SKM-1 (cell line): ENCODE results near the gene CHRNE.
A peak's percentile ranks its signal among the peaks of the same experiment; 100 is the strongest.

Experiments
- DNase-seq: peaks from one replicate; lab custom pipeline; 2025; ENCODE audit not compliant: unreplicated experiment; lab: John Stamatoyannopoulos, UW

CHRNE gene

DNA sequence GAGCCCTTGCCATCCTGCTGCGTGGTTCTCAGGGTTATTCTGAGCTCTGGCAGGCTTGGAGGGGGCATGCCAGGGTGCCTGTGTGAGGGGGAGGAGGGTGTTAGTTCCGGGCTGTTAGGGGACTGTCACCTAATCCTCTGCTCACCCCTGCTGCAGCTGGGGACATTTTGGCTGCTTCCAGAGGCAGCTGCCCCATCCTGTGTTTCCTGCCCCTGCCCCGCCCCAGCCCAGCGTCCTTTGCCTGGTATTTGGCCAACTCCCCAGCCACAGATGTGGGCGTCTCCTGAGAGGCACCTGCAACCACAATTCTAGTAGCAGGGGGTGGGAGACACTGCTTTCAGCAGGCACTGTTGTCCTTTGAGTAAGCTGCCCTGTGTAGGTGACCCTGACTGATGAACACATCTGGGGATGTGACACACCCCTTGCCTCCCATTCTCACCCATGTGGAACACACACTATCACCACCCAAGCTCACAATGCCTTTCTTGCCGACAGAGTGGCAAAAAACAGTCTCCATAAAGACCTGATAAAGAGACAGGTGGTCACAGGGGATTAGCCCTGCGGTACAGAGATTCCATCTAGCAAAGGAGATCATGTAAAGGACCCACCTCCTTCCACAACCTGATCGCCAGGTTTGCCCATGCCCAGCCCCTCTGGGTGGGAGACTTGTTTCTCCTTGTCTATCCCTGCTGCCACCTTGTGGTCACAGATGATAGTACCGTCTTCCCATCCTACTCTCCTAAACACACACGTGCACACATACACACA is at the start of gene CHRNE:
Gene CHRNE (minus strand): TSS at position 48 of the 768 bp plus-strand sequence. CDS start 35 bp downstream, at position 13.
- peak; percentile 11 for DNase-seq

DNA sequence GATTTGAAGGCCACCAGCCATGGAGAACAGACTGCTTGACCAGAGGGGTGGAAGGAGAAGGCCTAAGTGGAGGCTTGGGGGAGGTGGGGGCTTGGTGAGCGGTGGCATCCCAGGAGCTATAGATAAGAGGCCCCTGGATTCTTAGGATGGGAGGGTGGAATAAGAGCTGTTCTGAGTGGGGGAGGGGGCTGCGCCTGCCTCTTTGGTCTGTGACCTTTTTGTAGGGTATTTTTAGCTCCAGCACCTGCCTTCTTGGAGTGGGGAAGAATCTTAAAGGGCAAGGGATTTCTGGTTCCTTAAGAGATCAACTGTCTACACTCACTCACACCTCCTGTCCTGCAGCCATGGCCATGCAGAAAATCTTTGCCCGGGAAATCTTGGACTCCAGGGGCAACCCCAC is 48.6 kb upstream of the CHRNE start:
- DNase-seq, result no peak

DNA sequence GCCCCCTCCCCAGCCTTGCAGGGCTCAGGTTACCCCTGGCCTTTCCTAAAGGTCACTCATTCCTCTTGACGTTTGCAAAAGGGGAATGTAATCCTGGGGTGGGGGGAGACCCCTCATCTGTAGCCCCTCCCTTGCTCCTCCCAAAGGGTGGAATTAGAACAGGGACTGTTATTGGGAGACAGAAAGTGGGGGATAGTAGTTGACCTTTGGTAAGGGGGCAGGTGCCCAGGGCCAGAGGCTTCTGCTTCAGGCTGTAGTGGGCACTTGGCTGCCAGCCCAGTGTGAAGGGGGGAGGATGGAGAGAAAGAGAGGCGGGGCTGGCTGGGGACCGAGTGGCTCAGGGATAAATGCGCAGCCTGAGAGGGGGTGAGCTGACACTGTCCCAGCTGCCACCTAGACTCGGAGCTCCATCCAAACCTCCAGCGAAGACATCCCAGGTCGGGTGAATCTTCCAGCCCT is 47.9 kb upstream of the CHRNE start, which contains the start of gene ENO3:
Gene ENO3 (plus strand): TSS at position 374 of the 459 bp plus-strand sequence. CDS start 711 bp downstream, outside the sequence.
- no peak for DNase-seq

DNA sequence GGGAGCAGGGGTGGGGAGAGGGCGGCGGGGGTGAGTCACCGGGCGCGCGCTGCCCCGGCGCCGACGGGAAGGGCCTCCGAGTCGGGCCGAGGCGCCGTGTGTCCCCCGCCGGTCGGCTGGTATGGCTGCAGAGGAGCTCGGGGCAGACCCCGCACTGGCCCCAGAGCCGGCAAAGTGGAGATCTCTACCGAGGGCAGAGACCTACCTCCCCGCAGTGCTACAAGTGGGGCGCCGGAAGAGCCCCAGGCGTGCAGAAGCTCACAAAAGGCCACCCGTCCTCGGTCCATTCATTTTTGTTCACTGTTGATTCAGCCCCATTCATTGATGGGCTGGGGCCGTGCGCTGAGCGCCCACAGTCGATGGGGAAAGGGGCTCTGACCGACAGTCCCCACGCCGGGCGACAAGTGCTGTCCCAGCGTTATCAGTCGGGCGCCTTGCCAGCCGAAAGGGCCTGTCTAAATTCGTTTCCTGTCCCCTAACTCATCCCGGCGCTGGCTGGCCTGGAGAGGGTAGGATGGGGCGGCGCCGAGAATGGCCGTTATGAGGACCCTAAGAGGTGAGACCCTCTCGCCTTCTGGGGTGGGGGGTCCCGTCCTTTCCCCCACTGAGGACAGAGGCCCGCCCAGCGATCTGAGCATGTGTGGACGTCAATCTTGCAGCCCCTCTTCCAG is 47.3 kb upstream of the CHRNE start:
- no peak for DNase-seq

DNA sequence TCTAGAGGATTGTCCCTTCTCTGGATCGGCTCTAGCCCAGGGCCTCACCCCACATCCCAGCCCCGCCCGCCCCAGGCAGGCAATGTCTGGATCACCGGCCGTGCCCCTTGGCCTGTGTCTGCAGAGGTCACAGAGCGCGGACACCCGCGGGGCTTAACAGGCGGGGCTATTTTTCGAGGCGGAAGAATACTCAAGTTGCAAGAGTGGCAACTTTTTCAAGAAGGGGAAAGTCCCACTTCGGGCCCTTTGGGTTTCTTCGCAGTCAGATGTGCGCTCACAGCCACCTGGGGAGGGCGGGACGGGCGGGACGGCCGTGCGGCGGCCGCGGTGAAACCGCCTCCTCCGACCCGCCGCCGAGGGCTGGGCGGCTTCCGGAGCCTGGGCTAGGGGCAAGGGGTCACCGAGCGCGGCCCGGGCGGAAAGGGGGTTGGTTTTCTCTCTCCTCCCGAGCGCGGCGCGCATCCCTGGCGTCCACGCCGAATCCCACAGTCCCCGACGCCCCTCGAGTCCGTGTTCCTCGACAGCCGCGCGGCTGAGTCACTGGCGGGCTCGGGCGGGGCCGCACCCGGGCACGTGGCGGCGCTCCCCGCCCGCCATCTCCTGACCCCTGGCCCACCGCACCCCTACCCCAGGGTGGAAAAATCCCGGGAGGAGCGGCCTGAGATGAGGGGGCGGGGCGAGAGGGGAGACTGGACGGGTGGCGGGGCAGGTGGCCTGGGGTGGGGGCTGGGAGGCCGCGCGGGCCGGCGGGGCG is 46.6 kb upstream of the CHRNE start:
- DNase-seq, result no peak

DNA sequence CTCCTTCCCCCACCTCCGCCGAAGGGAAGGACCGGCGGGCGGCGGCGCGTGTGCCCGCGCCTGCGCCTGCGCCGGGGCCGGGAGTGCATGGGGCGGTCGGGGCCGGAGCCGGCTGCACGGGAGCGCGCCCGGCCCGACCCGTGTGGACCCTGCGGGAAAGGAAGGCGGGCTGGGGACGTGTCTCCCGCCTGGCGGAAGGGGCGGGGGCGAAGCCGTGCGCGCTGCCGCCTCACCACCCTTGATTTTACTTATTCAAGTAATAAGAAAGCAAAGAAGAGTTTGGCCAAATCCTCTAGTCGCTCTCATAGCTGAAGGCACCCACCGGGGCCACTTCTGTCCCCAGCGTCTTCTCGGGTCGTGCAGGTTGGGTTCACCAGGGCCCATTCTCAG is 46.0 kb upstream of the CHRNE start:
- no peak for DNase-seq

DNA sequence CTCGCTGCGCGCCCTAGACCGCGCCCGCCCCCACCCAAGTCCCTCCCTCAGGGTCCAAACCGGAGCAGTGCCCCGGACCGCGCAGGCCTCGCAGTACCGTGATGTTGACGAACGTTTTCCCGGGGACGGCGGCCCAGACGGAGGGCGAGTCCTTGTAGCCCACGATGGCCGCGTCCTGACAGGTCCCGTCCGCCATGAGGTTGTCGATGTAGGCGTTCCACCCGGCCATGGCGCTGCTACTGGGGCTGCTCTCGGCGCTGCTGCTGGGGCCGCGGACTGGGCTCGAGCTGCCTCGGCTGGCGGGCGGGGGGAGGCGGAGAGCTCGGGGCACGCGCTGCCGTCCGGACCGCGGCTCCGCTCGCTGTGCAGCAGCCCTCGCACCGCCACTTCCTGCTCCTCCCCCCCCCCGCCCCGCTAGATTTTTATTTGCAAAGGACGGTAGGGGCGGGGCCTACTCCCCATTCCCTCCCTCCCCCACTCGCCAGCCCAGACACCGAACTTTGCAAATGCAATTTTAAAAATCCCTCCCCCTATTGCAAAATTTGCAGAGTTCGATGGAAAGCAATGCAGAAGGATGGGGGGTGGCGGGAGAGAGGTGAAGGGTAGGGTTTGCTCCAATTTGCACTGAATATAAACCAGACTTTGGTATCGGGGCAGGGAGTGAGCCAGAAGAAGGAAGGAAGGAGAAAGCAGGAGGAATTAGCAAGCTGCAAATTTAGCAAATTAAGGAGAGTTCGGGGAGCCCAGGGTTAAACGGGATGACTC is 45.5 kb upstream of the CHRNE start, which contains the start of gene PFN1:
Gene PFN1 (minus strand): TSS at position 365 of the 765 bp plus-strand sequence. CDS start 136 bp downstream, at position 229.
- DNase-seq, result peak; percentile 70

DNA sequence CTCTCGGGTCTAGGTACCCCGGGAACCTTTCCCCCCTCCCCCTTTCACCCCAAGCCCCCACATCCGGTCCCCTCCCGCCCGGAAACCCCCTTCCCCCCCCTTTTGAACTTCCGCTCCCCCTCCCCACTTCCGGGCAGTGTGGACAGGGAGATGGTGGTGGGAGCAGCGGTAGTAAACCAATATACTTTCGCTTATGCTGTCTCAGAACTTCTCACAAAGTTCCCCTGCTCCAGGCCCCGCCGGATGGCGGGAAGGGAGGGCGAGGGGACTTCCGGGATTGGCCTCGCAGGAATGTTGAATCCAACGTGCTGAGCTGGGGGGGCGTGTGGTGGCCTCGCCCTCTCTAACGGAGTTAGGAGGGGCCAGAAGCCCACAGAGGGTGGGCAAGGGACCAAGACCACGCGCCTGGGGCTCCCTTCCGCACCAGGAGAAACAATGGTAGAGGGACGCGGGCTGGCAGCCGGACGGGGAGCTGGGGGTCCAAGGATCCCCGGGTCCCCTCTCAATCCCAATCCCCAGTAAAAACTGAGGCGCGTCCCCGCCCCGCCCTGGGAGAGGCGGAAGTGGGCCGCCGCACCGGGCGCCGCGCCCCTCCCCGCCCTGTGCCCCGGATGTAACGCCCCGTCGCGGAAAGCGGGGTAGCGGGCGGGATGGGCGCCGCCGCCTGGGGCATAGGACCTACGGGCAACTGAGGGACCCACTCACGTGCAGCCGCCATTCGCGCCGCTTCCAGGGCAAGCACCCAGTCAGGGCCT is 44.7 kb upstream of the CHRNE start:
- DNase-seq, result no peak

DNA sequence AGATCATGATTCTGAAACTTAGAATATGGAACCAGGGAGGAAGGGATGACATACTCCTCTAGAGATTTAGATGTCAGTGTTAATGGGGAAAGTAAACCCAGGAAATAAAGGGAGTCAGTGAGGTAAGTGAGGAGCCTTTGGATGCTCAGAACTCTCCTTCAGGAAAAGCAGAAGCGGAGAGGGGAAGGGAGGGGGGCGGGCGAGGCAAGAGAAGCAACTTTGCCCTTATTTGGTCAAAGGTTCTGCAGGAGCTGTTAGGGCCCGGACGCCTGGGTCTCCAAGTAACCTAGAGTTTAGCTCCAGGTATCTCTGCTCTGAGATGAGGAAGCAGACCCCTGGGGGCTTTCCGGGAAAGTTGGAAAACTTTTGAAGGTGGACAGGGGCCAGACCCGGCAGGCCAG is 44.1 kb upstream of the CHRNE start:
- no peak for DNase-seq

DNA sequence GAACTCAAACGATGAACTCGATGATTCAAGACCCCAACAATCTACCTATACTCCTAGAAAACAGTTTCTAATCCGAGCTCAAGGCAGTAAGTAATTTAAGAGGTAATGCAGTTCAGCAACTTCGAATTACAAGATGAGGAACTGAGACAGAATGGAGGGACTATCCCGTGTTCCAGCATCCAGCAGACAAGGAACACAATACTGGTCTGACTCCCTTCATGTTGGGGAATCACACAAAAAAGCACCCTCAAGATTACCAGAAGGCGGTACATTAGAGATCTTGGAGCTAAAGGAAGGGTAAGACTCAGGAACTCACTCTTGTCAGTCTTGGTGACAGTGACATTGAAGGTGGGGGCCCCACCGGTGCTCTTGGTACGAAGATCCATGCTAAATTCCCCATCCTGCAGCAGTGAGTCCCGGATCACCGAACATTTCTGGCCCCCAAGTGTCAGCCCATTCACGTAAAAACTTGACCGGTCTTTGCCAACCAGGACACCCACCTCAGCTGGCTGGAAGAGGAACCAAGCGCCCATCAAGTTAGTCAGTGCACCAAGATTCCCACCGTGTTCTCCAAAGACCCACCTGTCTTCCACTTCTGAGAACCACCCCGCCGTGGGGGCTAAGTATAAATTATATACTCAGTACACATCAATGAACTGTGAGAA is 43.5 kb upstream of the CHRNE start:
- DNase-seq, result no peak

DNA sequence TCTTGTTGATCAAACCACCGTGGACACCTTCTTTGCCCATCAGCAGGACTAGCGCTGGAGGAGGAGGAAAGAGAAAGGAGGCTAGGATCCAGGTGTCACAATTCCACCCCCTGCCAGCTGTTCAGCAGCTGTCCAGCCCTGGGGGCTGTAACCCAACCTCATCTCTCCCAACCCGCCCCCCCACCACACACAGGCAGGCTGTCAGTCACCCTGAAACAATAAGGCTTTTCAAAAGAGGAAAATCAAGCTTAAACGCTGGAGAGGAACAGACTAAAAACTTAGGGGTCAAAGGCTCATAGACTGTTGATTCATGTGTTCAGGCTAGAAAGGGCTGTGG is 43.0 kb upstream of the CHRNE start:
- no peak for DNase-seq

DNA sequence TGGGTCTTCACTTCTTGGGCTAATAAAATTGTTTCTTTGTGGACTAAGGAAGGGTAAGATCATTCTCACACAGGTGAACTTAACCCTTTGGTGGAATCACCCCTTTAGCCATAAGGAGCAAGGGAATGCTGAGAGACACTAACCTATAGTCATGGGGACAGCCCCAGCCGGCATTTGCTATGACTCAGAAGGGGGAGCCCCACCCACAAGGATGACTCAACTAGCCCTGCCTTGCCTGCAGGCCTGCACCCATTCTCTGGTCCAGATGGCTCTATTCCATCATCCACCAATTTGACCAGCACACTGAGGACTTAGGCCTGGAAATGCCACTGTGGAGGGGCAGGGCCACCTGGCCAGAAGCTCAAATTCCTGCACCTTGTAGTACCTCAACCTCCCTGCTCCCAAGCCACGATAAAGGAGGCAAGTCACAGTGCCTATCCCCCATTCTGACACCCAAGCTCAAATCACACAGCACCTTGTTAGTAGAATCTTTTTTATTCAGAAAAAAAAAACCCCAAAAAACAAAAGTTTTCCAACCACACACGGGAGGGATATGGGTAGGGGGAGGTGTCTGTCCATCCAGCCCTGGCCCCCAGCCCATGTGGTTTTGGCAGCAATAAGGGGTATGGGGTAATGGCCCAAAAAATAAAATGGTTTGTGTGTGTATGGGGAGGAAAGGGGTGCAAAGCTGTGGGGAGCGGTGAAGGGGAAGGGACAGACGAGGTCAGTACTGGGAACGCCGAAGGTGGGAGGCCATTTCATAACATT is 42.5 kb upstream of the CHRNE start:
- DNase-seq, result no peak

DNA sequence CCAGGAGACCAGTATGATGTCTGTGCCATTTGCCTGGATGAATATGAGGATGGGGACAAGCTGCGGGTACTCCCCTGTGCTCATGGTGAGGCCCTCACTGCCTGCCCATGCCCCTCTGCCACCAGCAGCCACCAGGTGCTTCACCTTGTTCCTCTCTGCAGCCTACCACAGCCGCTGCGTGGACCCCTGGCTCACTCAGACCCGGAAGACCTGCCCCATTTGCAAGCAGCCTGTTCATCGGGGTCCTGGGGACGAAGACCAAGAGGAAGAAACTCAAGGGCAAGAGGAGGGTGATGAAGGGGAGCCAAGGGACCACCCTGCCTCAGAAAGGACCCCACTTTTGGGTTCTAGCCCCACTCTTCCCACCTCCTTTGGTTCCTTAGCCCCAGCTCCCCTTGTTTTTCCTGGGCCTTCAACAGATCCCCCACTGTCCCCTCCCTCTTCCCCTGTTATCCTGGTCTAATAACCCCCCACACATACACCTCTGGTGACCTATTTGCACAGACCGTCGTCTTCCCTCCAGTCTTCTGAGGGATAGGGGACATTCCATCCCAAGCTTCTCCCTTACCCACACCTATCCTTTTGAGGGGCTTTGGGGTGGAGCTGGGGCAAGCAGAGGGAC is 41.8 kb upstream of the CHRNE start:
- DNase-seq, result no peak

DNA sequence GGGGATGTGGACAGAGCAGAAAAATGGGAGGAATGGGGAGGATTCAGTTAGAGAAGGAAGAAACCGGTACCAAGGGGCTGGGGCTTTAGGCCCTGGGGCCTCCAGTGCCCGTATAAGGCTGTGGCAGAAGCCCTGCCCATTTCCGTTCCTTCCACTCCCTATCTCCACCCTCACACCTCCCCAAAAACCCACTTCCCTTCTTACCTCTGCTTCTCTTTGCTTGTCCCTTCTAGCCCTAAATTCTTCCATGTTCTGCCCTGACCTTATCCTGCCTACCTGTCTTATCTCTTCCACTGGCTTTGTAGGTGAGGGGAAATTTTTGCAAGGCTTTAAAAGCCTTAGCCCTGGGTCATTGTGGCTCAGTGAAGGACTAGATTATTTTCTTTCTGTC is 41.3 kb upstream of the CHRNE start:
- DNase-seq, result no peak

DNA sequence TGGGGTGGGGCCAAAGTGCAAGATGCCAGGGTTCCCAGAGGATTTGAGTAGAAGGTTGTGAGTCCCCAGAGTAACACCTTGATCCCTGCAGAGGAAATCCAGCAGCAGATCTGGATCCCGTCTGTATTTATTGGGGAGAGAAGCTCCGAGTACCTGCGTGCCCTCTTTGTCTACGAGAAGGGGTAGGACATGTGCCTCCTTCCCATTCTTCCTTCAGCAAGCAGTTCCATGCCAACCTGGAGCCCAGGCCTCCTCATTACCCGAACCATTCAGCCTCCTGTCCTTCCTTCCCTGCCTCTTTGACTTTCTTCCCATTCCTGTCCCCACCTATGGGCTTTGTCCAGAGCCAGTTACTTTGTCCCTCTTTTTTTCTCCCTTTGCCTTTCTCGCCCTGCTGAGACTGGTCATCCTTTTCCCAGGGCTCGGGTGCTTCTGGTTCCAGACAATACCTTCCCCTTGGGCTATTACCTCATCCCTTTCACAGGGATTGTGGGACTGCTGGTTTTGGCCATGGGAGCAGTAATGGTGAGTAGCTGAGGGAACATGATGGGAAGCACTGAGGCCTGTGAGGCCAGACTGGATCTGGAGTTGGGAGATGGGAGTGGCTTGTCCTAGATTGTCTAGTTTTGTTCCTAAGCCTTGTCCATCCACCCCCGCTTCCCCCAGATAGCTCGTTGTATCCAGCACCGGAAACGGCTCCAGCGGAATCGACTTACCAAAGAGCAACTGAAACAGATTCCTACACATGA is 40.0 kb upstream of the CHRNE start:
- DNase-seq, result no peak

DNA sequence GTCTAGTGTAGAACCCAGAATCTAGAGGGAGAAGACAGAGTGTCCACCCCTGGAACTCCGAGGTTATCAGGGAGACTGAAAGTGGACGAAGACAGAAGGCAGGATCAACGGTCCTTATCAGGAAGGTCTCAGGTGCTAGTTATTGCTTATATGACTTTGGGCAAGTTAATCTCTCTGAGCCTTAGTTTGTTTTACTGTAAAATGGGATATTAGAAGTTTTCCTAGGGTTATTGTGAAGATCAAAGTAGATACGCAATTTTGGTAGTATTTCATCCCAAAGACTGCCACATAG is 38.4 kb upstream of the CHRNE start:
- DNase-seq, result no peak

DNA sequence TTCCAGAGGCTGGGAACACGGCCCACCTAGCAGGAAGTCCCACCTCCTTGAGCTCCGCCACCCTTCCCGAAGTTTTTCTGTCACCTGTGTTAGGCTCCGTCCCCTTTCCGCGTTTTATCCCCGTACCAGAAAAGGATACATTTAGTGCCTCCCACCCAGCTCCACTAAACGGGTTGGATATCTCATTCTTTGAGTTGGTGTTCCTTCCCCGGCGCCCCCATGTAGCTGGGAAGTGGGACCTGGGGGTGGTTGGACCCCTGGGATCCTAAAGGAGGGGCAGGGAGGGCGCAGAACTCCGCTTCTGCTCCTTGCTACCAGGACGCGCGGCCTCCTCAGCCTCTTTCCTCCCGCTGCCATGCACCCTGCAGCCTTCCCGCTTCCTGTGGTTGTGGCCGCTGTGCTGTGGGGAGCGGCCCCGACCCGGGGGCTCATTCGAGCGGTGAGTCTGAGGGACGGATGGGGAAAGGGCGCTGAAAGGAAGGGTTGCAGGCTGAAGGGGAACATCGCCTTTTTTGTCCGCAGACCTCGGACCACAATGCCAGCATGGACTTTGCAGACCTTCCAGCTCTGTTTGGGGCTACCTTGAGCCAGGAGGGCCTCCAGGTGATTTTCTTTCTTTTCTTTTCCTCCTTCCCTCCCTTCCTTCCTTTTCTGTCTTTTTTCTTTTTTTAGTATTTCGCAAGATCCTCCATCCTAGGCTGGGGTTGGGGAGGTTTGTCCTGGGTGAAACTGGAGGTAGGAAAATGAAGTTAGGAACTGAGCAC is 37.8 kb upstream of the CHRNE start:
- DNase-seq, result no peak
